ENCODE results near the gene DLEC1.
"Not testable (repeated sequence)": the region's sequence is repeated elsewhere in the genome, so short reads cannot be mapped to it uniquely, and the experiment has no call there.

Gene DLEC1

GRCh38 chr3:38053813-38054498 is 14.9 kb downstream of the DLEC1 start:
- not testable (repeated sequence) for H3K4me3 ChIP-seq (ENCODE audit: insufficient read depth, low read depth, low read length, poor library complexity, severe bottlenecking); H3K36me3 ChIP-seq (ENCODE audit: control insufficient read depth, insufficient read depth, low read length); H3K27me3 ChIP-seq (replicated peaks; ENCODE audit: control insufficient read depth, insufficient read depth, low read length, poor library complexity, severe bottlenecking); DNase-seq; H3K4me1 ChIP-seq (ENCODE audit: control insufficient read depth, insufficient read depth, low read length, poor library complexity, severe bottlenecking); H3K9me3 ChIP-seq (ENCODE audit: control insufficient read depth, low read length); H3K27ac ChIP-seq (ENCODE audit: insufficient read depth, low read length, poor library complexity, severe bottlenecking)

DNA sequence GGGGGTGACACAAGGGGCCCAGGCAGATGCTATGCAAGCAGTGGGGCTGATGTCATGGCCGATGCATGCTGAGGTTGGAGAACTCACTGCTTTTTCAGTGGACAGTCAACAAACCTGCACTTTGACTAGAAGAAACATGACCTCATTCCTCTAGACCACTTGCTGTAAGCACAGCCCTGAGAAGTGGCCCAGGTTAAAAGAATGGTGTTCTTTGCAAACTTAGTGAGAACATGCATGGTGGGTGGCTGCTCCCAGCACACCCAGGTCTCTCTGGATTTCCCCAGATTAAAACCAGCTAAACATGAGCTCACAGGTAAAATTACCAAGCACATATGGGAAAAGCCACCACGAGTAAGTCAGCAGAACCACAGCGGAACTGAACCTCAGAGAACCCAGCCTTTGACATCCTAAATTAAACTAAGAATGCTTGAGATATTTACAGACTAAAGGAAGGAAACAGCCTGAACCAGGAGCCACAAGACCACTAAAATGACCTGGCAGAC is 15.5 kb downstream of the DLEC1 start:
- no peaks in the 10 kb centered on the region for H3K4me1 ChIP-seq (ENCODE audit: control insufficient read depth, insufficient read depth, low read length, poor library complexity, severe bottlenecking)
- DNase-seq = no peak

DNA sequence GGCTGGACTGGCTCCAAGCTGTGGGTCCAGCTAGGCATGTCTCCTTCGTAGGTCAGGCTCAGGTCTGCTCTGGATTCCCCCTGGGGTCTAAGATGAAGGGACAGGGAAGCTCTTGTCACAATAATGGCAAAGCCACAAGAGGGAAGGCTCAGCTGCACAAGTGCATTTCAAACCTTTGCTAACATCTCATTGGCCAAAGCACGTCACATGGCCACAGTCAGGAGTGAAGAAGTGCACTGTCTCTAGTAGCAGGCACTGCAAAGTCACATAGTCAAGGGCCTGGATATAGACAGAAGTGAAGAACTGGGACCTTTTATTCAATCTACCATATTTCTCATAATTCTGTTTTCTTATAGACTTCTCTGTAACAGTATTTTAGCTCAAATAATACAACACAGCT is 20.1 kb downstream of the DLEC1 start:
- no peak for DNase-seq
- Histone ChIP-seq H3K4me3 (ENCODE audit: insufficient read depth, low read depth, low read length, poor library complexity, severe bottlenecking) (no peak overlapping the region), H3K36me3 (ENCODE audit: control insufficient read depth, insufficient read depth, low read length) (no peaks in the 10 kb centered on the region), H3K4me1 (ENCODE audit: control insufficient read depth, insufficient read depth, low read length, poor library complexity, severe bottlenecking) (no peaks in the 10 kb centered on the region), H3K9me3 (ENCODE audit: control insufficient read depth, low read length) (no peaks in the 10 kb centered on the region), H3K27ac (ENCODE audit: insufficient read depth, low read length, poor library complexity, severe bottlenecking) (no peak overlapping the region), H3K27me3 (replicated peaks; ENCODE audit: control insufficient read depth, insufficient read depth, low read length, poor library complexity, severe bottlenecking) (no peaks in the 10 kb centered on the region)

More for the DNA sequence above, 15.5 kb downstream of the DLEC1 start:
- no peak overlapping the region for H3K27ac ChIP-seq (ENCODE audit: insufficient read depth, low read length, poor library complexity, severe bottlenecking)
- H3K27me3 ChIP-seq (replicated peaks; ENCODE audit: control insufficient read depth, insufficient read depth, low read length, poor library complexity, severe bottlenecking) = no peaks in the 10 kb centered on the region
- no peaks in the 10 kb centered on the region for H3K9me3 ChIP-seq (ENCODE audit: control insufficient read depth, low read length)
- no peak overlapping the region for H3K4me3 ChIP-seq (ENCODE audit: insufficient read depth, low read depth, low read length, poor library complexity, severe bottlenecking)
- peaks cover 3% of the 10 kb centered on the region for H3K36me3 ChIP-seq (ENCODE audit: control insufficient read depth, insufficient read depth, low read length)

- DNase-seq = no peak
- H3K36me3 ChIP-seq (ENCODE audit: control insufficient read depth, insufficient read depth, low read length) = no peaks in the 10 kb centered on the region
Observed at GRCh38 chr3:38059591-38059990, 20.6 kb downstream of the DLEC1 start.

DNA sequence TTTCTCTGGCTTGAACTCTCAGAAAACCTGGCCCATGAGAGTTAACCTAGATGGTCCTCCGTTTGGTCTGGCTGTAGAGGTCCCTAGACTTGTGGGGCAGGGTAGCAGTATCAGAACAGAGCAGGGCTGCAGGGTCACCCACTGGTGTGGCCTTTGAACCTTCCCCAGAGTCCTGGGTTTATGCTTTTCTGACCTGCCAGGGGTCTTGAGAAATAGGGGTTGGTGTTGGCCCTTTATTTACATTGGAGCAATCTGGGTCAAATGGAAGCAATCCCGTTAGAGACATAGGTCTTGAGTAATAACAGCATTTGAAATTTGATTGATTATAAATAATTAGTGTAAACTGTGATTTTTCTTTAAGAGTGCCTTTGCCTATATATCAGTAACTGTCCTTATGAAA is 23.8 kb downstream of the DLEC1 start:
- no peak for DNase-seq
- no peaks in the 10 kb centered on the region for H3K4me1 ChIP-seq (ENCODE audit: control insufficient read depth, insufficient read depth, low read length, poor library complexity, severe bottlenecking)
- no peak overlapping the region for H3K4me3 ChIP-seq (ENCODE audit: insufficient read depth, low read depth, low read length, poor library complexity, severe bottlenecking)

More at GRCh38 chr3:38059591-38059990, 20.6 kb downstream of the DLEC1 start:
- Histone ChIP-seq H3K27ac (ENCODE audit: insufficient read depth, low read length, poor library complexity, severe bottlenecking) (no peak overlapping the region), H3K4me1 (ENCODE audit: control insufficient read depth, insufficient read depth, low read length, poor library complexity, severe bottlenecking) (no peaks in the 10 kb centered on the region), H3K27me3 (replicated peaks; ENCODE audit: control insufficient read depth, insufficient read depth, low read length, poor library complexity, severe bottlenecking) (no peaks in the 10 kb centered on the region), H3K9me3 (ENCODE audit: control insufficient read depth, low read length) (no peaks in the 10 kb centered on the region), H3K4me3 (ENCODE audit: insufficient read depth, low read depth, low read length, poor library complexity, severe bottlenecking) (no peak overlapping the region)

DNA sequence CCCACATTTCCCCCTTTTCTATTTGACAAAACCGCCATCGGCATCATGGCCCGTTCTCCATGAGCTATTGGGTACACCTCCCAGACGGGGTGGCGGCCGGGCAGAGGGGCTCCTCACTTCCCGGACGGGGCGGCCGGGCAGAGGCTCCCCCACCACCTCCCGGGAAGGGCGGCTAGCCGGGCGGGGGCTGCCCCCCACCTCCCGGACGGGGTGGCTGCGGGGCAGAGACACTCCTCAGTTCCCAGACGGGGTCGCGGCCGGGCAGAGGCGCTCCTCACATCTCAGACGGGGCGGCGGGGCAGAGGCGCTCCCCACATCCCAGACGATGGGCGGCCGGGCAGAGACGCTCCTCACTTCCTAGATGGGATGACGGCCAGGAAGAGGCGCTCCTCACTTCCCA is 25.4 kb downstream of the DLEC1 start:
- H3K9me3 ChIP-seq (ENCODE audit: control insufficient read depth, low read length); H3K36me3 ChIP-seq (ENCODE audit: control insufficient read depth, insufficient read depth, low read length); H3K27me3 ChIP-seq (replicated peaks; ENCODE audit: control insufficient read depth, insufficient read depth, low read length, poor library complexity, severe bottlenecking); H3K27ac ChIP-seq (ENCODE audit: insufficient read depth, low read length, poor library complexity, severe bottlenecking); H3K4me1 ChIP-seq (ENCODE audit: control insufficient read depth, insufficient read depth, low read length, poor library complexity, severe bottlenecking); H3K4me3 ChIP-seq (ENCODE audit: insufficient read depth, low read depth, low read length, poor library complexity, severe bottlenecking); DNase-seq: not testable (repeated sequence)

More for the DNA sequence above, 23.8 kb downstream of the DLEC1 start:
- Histone ChIP-seq H3K9me3 (ENCODE audit: control insufficient read depth, low read length) (no peaks in the 10 kb centered on the region), H3K36me3 (ENCODE audit: control insufficient read depth, insufficient read depth, low read length) (no peaks in the 10 kb centered on the region), H3K27me3 (replicated peaks; ENCODE audit: control insufficient read depth, insufficient read depth, low read length, poor library complexity, severe bottlenecking) (no peaks in the 10 kb centered on the region), H3K27ac (ENCODE audit: insufficient read depth, low read length, poor library complexity, severe bottlenecking) (no peak overlapping the region)

DNA sequence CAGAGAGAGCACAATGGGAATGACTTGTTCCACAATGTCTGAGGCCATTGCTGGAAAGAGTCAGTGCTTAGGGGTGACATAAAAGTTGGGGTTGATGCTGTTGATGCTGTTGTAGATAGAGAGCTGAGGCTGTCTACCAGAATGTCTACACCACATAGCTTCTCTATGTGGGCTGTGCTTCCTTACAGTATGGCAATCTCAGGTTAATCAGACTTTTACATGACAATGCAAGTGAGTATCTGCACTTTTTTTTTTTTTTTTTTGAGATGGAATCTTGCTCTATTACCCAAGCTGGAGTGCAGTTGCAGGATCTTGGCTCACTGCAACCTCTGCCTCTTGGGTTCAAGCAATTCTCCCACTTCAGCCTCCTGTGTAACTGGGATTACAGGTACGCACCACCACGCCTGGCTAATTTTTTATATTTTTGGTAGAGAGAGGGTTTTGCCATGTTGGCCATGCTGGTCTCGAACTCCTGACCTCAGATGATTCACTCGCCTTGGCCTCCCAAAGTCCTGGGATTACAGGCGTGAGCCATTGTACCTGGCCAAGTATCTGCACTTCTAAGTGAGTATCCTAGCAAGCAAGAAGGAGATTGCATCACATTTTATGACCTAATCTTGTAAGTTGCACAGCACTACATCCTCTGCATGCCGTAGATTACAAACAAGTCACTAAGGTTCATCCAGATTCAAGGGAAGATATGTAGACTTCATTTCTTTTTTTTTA is 28.7 kb downstream of the DLEC1 start:
- no peaks in the 10 kb centered on the region for H3K36me3 ChIP-seq (ENCODE audit: control insufficient read depth, insufficient read depth, low read length)
- H3K9me3 ChIP-seq (ENCODE audit: control insufficient read depth, low read length) = no peaks in the 10 kb centered on the region
- no peak for DNase-seq
- H3K27me3 ChIP-seq (replicated peaks; ENCODE audit: control insufficient read depth, insufficient read depth, low read length, poor library complexity, severe bottlenecking) = no peaks in the 10 kb centered on the region
- H3K4me1 ChIP-seq (ENCODE audit: control insufficient read depth, insufficient read depth, low read length, poor library complexity, severe bottlenecking) = no peaks in the 10 kb centered on the region
- H3K27ac ChIP-seq (ENCODE audit: insufficient read depth, low read length, poor library complexity, severe bottlenecking) = no peak overlapping the region
- no peak overlapping the region for H3K4me3 ChIP-seq (ENCODE audit: insufficient read depth, low read depth, low read length, poor library complexity, severe bottlenecking)

DNA sequence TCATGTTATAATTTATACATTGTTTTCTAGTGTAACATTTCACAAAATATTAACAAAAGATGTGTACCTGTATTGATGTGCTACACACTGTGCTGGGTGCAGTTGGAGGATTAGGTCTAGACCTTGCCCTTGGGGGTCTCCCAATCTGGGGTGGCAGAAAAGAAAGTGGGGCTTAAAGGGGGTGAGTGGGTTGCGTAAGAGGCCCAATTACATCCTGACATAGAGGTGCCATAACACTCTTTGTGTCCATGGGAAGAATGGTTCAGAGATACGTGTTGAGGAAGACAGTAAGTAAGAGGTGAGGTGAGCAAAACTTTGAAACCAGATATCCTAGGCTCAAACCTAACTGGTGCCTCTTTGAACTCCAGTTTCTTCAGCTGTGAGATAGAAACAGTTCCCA is 31.0 kb downstream of the DLEC1 start:
- Histone ChIP-seq H3K27ac (ENCODE audit: insufficient read depth, low read length, poor library complexity, severe bottlenecking) (no peak overlapping the region), H3K27me3 (replicated peaks; ENCODE audit: control insufficient read depth, insufficient read depth, low read length, poor library complexity, severe bottlenecking) (no peaks in the 10 kb centered on the region), H3K9me3 (ENCODE audit: control insufficient read depth, low read length) (no peaks in the 10 kb centered on the region), H3K36me3 (ENCODE audit: control insufficient read depth, insufficient read depth, low read length) (no peaks in the 10 kb centered on the region), H3K4me3 (ENCODE audit: insufficient read depth, low read depth, low read length, poor library complexity, severe bottlenecking) (no peak overlapping the region), H3K4me1 (ENCODE audit: control insufficient read depth, insufficient read depth, low read length, poor library complexity, severe bottlenecking) (no peaks in the 10 kb centered on the region)
- no peak for DNase-seq

- H3K4me3 ChIP-seq (ENCODE audit: insufficient read depth, low read depth, low read length, poor library complexity, severe bottlenecking); H3K27ac ChIP-seq (ENCODE audit: insufficient read depth, low read length, poor library complexity, severe bottlenecking); H3K36me3 ChIP-seq (ENCODE audit: control insufficient read depth, insufficient read depth, low read length); H3K9me3 ChIP-seq (ENCODE audit: control insufficient read depth, low read length); H3K27me3 ChIP-seq (replicated peaks; ENCODE audit: control insufficient read depth, insufficient read depth, low read length, poor library complexity, severe bottlenecking); DNase-seq; H3K4me1 ChIP-seq (ENCODE audit: control insufficient read depth, insufficient read depth, low read length, poor library complexity, severe bottlenecking): not testable (repeated sequence)
Observed at GRCh38 chr3:38077073-38077472, 38.1 kb downstream of the DLEC1 start.

DNA sequence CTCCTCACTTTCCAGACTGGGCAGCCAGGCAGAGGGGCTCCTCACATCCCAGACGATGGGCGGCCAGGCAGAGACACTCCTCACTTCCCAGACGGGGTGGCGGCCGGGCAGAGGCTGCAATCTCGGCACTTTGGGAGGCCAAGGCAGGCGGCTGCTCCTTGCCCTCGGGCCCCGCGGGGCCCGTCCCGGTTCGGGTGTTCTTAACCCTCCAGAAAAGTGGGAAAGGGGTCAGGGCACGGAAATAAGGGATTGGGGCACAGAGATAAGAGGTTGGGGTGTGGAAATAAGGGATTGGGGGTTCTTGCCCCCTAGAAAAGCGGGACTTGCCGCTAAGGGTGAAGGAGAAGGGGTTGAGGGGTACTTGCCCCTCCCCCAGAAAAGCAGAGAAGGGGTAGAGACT is 43.3 kb downstream of the DLEC1 start:
- DNase-seq; H3K4me1 ChIP-seq (ENCODE audit: control insufficient read depth, insufficient read depth, low read length, poor library complexity, severe bottlenecking); H3K36me3 ChIP-seq (ENCODE audit: control insufficient read depth, insufficient read depth, low read length); H3K9me3 ChIP-seq (ENCODE audit: control insufficient read depth, low read length); H3K27ac ChIP-seq (ENCODE audit: insufficient read depth, low read length, poor library complexity, severe bottlenecking); H3K27me3 ChIP-seq (replicated peaks; ENCODE audit: control insufficient read depth, insufficient read depth, low read length, poor library complexity, severe bottlenecking); H3K4me3 ChIP-seq (ENCODE audit: insufficient read depth, low read depth, low read length, poor library complexity, severe bottlenecking): not testable (repeated sequence)
